Ecto neural progenitor cell (in vitro differentiated cells): ENCODE data around the gene OR2T35.
"Not testable (repeated sequence)": the region's sequence is repeated elsewhere in the genome, so short reads cannot be mapped to it uniquely, and the experiment has no call there.

ENCODE experiments used
- DNase-seq: peaks from one replicate; pipeline ENCODE4 v3.0.0-alpha.2; 2018; ENCODE audit warnings: low spot score

Gene OR2T35

GRCh38 chr1:248645178-248645577 lies at the start of gene OR2T35:
Gene OR2T35 (minus strand): TSS chr1:248645278. CDS start chr1:248639258, 6,020 bp downstream.
- not testable (repeated sequence) for DNase-seq

GRCh38 chr1:248691567-248692155 lies 46.6 kb upstream of the OR2T35 start:
- no peak for DNase-seq

- DNase-seq: no peak
Measured at GRCh38 chr1:248688527-248689298, 43.6 kb upstream of the OR2T35 start.

- DNase-seq: no peak
Measured at GRCh38 chr1:248686815-248687214, 41.7 kb upstream of the OR2T35 start.

- no peak for DNase-seq
Measured at GRCh38 chr1:248681651-248682050, 36.6 kb upstream of the OR2T35 start.

- no peak for DNase-seq
Measured at GRCh38 chr1:248670003-248670402, 24.9 kb upstream of the OR2T35 start.

- not testable (repeated sequence) for DNase-seq
Measured at GRCh38 chr1:248663453-248664328, 18.6 kb upstream of the OR2T35 start.

- not testable (repeated sequence) for DNase-seq
Measured at GRCh38 chr1:248656797-248657196, 11.7 kb upstream of the OR2T35 start.

- DNase-seq: not testable (repeated sequence)
Measured at GRCh38 chr1:248655354-248655753, 10.3 kb upstream of the OR2T35 start, which contains the start of gene OR2T27. Gene OR2T27 (minus strand): TSS chr1:248655528. CDS start chr1:248650884, 4,644 bp downstream.

GRCh38 chr1:248648770-248649536 lies 3.9 kb upstream of the OR2T35 start:
- not testable (repeated sequence) for DNase-seq

- DNase-seq: not testable (repeated sequence)
Measured at GRCh38 chr1:248642971-248643651, 2.0 kb downstream of the OR2T35 start.

- DNase-seq: not testable (repeated sequence)
Measured at GRCh38 chr1:248641583-248641982, 3.5 kb downstream of the OR2T35 start.

- not testable (repeated sequence) for DNase-seq
Measured at GRCh38 chr1:248640906-248641305, 4.2 kb downstream of the OR2T35 start.

GRCh38 chr1:248639652-248640051 lies 5.4 kb downstream of the OR2T35 start:
- DNase-seq: not testable (repeated sequence)

GRCh38 chr1:248636612-248637011 lies 8.5 kb downstream of the OR2T35 start:
- not testable (repeated sequence) for DNase-seq

- DNase-seq: not testable (repeated sequence)
Measured at GRCh38 chr1:248634991-248635390, 10.1 kb downstream of the OR2T35 start, which contains the start of gene OR2T11. Gene OR2T11 (minus strand): TSS chr1:248635091. CDS start chr1:248627128, 7,963 bp downstream.

GRCh38 chr1:248631354-248632008 lies 13.6 kb downstream of the OR2T35 start:
- DNase-seq: no peak

- DNase-seq: no peak
Measured at GRCh38 chr1:248630551-248630950, 14.5 kb downstream of the OR2T35 start.

GRCh38 chr1:248627971-248628844 lies 16.9 kb downstream of the OR2T35 start:
- no peak for DNase-seq
